Gastroesophageal sphincter (tissue), 4 donors: Measurements from ENCODE around the gene DDIT4. TPM values are rescaled to one million over a fixed set of nuclear protein-coding genes. Genes with fewer than 3 reads are reported as not detected.
"Not testable (repeated sequence)": the region's sequence is repeated elsewhere in the genome, so short reads cannot be mapped to it uniquely, and the experiment has no call there.

ENCODE experiments used
- ATAC-seq: fragments of 150-250 bp; one replicate; pipeline ENCODE4 v1.9.1; 2016; ENCODE audit warnings: mild to moderate bottlenecking, moderate library complexity
- H3K27ac ChIP-seq, 4 donors: fragments of 200-600 bp; sonication (generic) in 3 of 4; 1 replicate in 3 of 4; 2 replicates in 1 of 4; pipeline ENCODE4 v1.5.1; 2016 to 2019
- H3K27me3 ChIP-seq: fragments of 200-600 bp; sonication (generic); one replicate; pipeline ENCODE4 v1.5.1; 2019
- H3K36me3 ChIP-seq, 2 donors: fragments of 200-600 bp; sonication (generic); one replicate each; pipeline ENCODE4 v1.5.1; 2019; ENCODE audit warnings: control low read depth in 1 of 2
- H3K4me1 ChIP-seq, 3 donors: fragments of 200-600 bp; sonication (generic); 1 replicate in 2 of 3; 2 replicates in 1 of 3; pipeline ENCODE4 v1.5.1; 2016 to 2019; ENCODE audit warnings: control low read depth in 2 of 3
- H3K4me3 ChIP-seq, 2 donors: fragments of 200-600 bp; sonication (generic); one replicate each; pipeline ENCODE4 v1.5.1; 2019; ENCODE audit warnings: mild to moderate bottlenecking in 1 of 2, moderate library complexity in 1 of 2
- H3K9me3 ChIP-seq, 3 donors: fragments of 200-600 bp; sonication (generic); one replicate each; pipeline ENCODE4 v1.5.1; 2017 to 2019; ENCODE audit warnings: control low read depth in 2 of 3
- EP300 ChIP-seq: sonication (generic); formaldehyde crosslinking; IDR thresholded peaks from one replicate; pipeline ENCODE4 v1.6.1; 2017; ENCODE audit warnings: antibody characterized with exemption, mild to moderate bottlenecking
- POLR2A ChIP-seq, 2 donors: fragments of 450-650 bp; IDR thresholded peaks; one replicate each; pipeline ENCODE4 v1.6.1; 2017; ENCODE audit warnings: antibody characterized with exemption in 2 of 2, mild to moderate bottlenecking in 2 of 2, moderate library complexity in 1 of 2
- POLR2AphosphoS5 ChIP-seq: sonication (generic); formaldehyde crosslinking; IDR thresholded peaks from one replicate; pipeline ENCODE4 v1.6.1; 2017; ENCODE audit warnings: antibody characterized with exemption
- WGBS, 2 donors: methylation state at CpG; one replicate each; pipeline ENCODE4 v1.1.5; 2018; ENCODE audit warnings: low coverage in 1 of 2; 5-methylcytosine and 5-hydroxymethylcytosine counted together
- total RNA-seq, 4 donors: library from RNA; depleted of rRNA; stranded (reverse); fragments of >200 nt; gene quantifications; one replicate each; pipeline ENCODE4 v1.1.0, GENCODE V29; 2016
- TF ChIP-seq, protein P1 (sequence below), 4 experiments: fragments of 200-600 bp in 2 of 4; fragments of 450-650 bp in 2 of 4; sonication (generic) in 1 of 4; IDR thresholded peaks; one replicate each; pipeline ENCODE4 v1.5.1; 2017 to 2019; ENCODE audit warnings: antibody characterized with exemption in 4 of 4, mild to moderate bottlenecking in 2 of 4, moderate library complexity in 2 of 4

Gene DDIT4
- total RNA-seq, 4 donors from 2014 or later = 129 to 189 (median 133) TPM

- no peaks in the 10 kb centered on the region for H3K9me3 ChIP-seq
- no peak overlapping the region for H3K4me3 ChIP-seq
- H3K36me3 ChIP-seq = peaks cover 0 to 23% of the 10 kb centered on the region in 2 donors
- no peak for ATAC-seq
- peaks cover 0 to 25% (median 0%) of the 10 kb centered on the region in 3 donors for H3K4me1 ChIP-seq
- peak overlapping the region in 2 of 4 donors; percentile 97 to 100 for H3K27ac ChIP-seq
- WGBS, 2 donors = 88 to 89% methylated on average over 1 to 3 of the region's 5 CpGs
- TF ChIP-seq EP300 (no peak), POLR2AphosphoS5 (no peak), POLR2A (IDR thresholded peaks at IDR 0.05) (no peak)
- TF ChIP-seq, protein P1, sequence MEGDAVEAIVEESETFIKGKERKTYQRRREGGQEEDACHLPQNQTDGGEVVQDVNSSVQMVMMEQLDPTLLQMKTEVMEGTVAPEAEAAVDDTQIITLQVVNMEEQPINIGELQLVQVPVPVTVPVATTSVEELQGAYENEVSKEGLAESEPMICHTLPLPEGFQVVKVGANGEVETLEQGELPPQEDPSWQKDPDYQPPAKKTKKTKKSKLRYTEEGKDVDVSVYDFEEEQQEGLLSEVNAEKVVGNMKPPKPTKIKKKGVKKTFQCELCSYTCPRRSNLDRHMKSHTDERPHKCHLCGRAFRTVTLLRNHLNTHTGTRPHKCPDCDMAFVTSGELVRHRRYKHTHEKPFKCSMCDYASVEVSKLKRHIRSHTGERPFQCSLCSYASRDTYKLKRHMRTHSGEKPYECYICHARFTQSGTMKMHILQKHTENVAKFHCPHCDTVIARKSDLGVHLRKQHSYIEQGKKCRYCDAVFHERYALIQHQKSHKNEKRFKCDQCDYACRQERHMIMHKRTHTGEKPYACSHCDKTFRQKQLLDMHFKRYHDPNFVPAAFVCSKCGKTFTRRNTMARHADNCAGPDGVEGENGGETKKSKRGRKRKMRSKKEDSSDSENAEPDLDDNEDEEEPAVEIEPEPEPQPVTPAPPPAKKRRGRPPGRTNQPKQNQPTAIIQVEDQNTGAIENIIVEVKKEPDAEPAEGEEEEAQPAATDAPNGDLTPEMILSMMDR (IDR thresholded peaks at IDR 0.05) = no peak
- H3K27me3 ChIP-seq = no peaks in the 10 kb centered on the region
Measured at GRCh38 chr10:72278668-72279393, 5.1 kb downstream of the DDIT4 start.

DNA sequence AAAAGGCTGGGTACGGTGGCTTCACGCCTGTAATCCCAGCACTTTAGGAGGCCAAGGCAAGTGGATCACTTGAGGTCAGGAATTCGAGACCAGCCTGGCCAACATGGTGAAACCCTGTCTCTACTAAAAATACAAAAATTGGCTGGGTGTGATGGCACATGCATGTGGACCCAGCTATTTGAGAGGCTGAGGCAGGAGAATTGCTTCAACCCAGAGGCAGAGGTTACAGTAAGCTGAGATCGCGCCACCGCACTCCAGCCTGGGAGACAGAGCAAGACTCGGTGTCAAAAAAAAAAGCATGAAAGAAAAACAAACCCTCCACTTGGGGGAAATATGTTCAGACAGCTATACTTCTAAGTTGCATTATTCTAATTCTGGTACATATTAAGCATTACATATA lies 5.9 kb downstream of the DDIT4 start:
- not testable (repeated sequence) for H3K27ac ChIP-seq, H3K4me3 ChIP-seq, H3K9me3 ChIP-seq, ATAC-seq, H3K27me3 ChIP-seq
- H3K36me3 ChIP-seq = peaks cover 0 to 20% of the 10 kb centered on the region in 2 donors
- peaks cover 0 to 25% (median 0%) of the 10 kb centered on the region in 3 donors for H3K4me1 ChIP-seq
- 89 to 100% methylated on average over 3 to 7 of the region's 7 CpGs for WGBS, 2 donors

GRCh38 chr10:72283131-72283530 lies 9.4 kb downstream of the DDIT4 start:
- H3K4me3 ChIP-seq = no peak overlapping the region
- ATAC-seq = no peak
- WGBS, 2 donors = 66 to 100% methylated on average over 2 to 3 of the region's 3 CpGs

DNA sequence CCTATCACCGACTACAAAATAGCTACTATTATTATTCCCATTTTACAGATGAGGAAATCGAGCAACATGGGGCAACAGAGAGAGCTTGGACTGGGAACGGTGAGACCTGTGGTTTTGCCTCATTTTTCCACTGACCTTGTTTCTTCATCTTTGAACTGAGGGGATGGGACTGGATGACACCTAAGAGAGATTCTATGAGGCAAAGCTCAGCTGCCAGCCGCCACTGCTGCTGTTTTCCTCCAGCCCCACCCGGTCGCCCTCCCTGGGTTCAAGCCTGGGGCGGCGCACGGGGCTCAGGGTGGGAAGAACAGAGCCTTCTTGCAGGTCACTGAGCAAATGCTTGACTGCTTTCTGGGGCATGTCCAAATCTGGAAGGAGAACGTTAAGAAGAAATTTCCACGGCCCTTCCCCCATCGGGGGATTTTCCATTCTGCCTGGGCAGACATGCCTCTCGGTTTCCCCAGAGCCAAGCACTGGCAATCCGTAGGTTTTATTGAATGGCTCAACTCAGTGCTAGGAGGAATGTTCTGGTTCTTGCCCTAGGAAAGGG lies 12.3 kb downstream of the DDIT4 start:
- Histone ChIP-seq H3K4me3 (no peak overlapping the region), H3K4me1 (peaks cover 0 to 10% (median 0%) of the 10 kb centered on the region in 3 donors), H3K27me3 (no peaks in the 10 kb centered on the region), H3K36me3 (no peaks in the 10 kb centered on the region), H3K9me3 (no peaks in the 10 kb centered on the region), H3K27ac (peak overlapping the region in 1 of 4 donors; percentile 39)
- WGBS, 2 donors = 26 to 38% methylated on average over 7 of the region's 14 CpGs
- no peak for TF ChIP-seq POLR2AphosphoS5
- TF ChIP-seq POLR2A (IDR thresholded peaks at IDR 0.05) = no peak
- TF ChIP-seq, protein P1 (IDR thresholded peaks at IDR 0.05) = no peak
- TF ChIP-seq EP300 = no peak
- no peak for ATAC-seq

More at GRCh38 chr10:72283131-72283530, 9.4 kb downstream of the DDIT4 start:
- Histone ChIP-seq H3K4me1 (peaks cover 0 to 10% (median 0%) of the 10 kb centered on the region in 3 donors), H3K36me3 (no peaks in the 10 kb centered on the region), H3K9me3 (no peaks in the 10 kb centered on the region), H3K27ac (no peak overlapping the region), H3K27me3 (no peaks in the 10 kb centered on the region)
- TF ChIP-seq POLR2A (IDR thresholded peaks at IDR 0.05) = no peak
- TF ChIP-seq EP300 = no peak
- TF ChIP-seq, protein P1 (IDR thresholded peaks at IDR 0.05) = no peak
- no peak for TF ChIP-seq POLR2AphosphoS5

- Histone ChIP-seq H3K27me3 (no peaks in the 10 kb centered on the region), H3K4me1 (peaks cover 0 to 6% (median 0%) of the 10 kb centered on the region in 3 donors), H3K36me3 (no peaks in the 10 kb centered on the region), H3K27ac (no peak overlapping the region), H3K4me3 (no peak overlapping the region), H3K9me3 (no peaks in the 10 kb centered on the region)
- no peak for ATAC-seq
- WGBS, 2 donors = 86 to 100% methylated on average over 2 of the region's 4 CpGs
- TF ChIP-seq, protein P1 (IDR thresholded peaks at IDR 0.05) = no peak
- TF ChIP-seq POLR2AphosphoS5 (no peak), POLR2A (IDR thresholded peaks at IDR 0.05) (no peak), EP300 (no peak)
Measured at GRCh38 chr10:72291019-72291532, 17.4 kb downstream of the DDIT4 start.
